ENCODE measurements around the gene HEMK1.

The HEMK1 gene

DNA sequence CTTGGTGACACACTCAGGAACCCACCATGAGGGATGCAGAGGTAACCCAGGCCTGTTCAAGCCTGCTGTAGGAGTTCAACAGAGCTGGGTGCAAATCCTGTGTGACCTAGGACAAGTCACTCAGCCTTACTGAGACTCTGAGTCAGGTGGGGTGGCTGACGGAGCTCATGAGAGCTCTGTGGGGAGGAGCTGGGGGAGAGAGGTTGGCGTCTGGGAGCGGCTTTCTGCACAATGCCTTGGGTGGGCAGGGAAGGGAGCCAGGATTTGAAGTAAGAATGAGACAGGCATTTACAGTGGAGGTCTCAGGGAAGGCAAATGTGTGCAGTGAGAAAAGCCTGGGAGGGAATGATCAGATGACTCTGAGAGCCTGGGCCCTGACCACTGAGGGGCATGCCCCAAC, 20.1 kb upstream of the HEMK1 start:
- DNase-seq: no peak

DNA sequence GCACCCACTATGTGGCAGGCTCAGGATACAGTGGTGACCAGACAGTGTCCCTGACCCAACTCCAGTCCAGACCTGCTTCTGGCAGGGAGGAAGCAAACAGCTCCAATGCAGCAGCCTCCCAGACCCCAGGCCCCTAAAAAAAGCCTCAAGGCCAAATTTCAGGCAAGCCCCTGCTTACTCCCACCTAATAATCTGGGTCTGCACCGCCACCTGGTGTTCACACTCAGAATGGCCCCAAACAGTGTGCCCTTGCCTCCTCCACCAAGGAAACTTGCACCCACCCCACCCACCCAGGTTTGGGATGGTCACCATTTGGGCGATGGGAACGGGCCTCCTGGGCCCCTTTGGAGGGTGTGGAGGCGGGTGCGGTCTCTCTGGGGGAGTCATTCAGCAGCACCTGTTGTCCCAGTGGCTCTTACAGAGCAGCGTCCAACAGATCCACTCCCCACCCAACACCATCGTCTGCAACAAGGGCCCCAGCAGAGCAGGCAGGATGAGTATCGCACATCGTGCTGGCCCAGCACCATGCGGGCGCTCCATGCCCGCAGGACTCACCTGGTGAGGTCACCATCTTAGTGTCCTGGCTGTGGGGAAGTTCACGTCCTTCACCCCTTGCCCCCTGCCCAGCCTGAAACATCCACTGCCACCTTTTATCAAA, 19.1 kb upstream of the HEMK1 start:
- DNase-seq: peak; percentile 69

DNA sequence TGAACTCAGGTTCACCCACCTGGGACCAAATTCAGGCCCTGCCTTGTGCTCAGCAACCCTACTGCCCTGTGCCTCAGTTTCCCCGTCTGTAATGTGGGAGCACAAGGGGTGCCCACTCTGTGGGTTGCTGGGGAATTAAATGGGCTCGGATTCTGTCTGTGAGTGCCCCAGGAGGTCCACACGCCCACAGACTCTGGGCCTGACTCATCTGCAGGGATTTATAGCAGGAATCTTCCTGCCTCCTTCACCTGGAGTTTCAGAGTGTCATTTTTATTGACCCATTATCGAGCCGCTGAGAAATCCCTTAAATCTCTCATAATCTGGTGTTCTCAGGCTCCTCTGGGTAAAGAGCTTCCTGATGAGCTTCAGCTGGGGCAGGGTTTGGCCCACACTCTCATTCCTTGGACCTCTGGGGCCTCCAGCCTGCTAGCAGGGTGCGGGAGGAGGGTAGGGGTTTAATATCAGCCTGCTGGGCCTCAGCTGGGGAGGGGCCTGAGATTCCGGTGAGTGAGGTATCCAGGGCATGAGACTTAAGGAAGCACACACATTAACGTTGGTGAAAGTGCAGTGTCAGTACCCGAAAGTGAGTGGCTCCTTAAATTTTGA, 18.2 kb upstream of the HEMK1 start:
- no peak for DNase-seq

DNA sequence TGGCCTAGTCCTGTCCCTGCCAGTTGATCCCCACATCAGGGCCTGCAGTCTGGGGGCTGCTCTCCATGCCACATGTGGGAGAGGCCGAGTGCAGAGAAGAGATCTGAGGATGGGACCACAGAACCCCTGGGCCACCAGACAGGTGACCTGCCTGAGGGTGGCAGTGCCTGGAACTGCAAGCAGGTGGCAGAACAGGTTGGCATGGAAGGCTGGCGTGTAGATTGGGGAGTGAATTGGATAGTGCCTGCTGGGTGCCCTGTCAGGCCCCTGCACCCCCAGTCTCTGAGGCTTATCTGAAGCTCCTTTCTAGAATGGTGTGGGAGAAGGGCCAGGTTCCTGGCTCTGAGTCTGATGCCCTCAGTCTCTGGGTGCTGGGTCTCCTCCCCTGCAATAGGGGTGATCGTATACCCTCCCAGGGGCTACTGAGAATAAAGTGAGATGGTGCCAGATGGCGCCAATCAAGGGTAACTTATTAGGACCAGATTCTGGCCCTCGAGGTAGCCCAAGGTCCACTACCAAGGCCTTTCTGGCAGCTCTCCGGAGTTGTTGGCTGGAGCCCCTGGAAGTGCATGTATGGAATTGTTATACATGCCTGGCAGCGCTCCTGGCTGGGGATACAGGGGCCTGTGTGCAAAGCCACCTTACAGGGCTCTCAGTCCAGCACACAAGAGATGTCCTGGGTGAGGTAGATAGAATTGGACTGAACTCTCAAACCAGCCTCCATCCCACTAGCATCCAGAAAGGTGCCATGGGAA, 17.5 kb upstream of the HEMK1 start:
- DNase-seq: no peak

DNA sequence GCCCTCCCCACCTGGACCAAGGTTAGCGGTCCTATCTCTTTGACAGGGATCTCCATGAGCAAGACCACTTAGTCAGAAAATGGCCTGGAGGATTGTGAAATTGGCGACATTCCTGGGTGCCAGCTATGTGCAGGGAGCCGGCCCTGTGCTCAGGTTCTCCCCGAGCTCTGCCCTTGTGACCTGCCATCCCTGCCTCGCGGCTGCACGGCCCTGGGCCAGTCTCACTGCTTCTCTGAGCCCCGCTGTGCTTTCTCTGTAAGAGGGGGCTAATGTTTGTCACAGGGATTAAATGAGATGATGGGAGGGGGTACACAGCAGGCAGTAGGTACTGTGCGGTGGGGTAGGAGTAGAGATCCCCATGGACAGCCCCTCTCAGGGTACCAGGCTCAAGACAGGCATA, 16.7 kb upstream of the HEMK1 start:
- no peak for DNase-seq

DNA sequence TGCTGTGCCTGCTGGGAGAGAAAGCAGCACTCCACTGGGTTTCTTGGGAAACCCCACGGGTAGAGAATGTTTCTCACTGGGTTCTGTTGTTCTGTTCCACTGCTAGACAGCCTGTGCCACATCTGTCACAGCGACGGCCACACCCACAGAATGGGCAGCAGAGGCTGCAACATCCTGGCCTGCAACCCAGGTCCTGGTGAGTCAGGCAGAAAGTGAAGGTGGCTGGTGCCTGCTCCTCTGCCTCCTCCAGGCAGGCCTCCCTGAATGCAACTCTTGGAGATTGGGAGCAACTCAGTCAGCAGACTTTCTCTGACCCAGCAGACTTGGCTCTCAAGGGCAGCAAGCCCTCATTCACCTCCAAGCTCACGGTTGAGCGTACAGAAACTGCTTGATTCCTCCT, 14.8 kb upstream of the HEMK1 start:
- DNase-seq: no peak

DNA sequence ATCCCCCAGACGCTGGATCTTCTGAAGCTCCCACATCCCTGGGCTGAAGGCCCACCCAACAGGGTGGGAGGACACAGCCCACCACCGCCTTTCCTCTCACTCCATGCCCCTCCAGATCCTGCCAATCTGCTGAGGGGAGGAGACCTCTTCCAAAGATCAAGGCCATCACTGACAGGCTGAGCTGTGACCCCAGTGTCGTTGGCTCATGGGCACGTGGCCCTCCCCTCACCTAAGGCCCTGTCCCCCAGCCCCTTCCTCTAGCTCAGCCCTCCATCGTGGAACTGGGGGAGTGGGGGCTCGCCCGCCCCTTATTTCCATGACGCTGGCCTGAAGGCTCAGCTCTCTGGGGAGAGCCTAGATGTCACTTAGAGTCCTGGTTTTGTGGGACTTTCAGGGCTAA, 12.2 kb upstream of the HEMK1 start:
- no peak for DNase-seq

DNA sequence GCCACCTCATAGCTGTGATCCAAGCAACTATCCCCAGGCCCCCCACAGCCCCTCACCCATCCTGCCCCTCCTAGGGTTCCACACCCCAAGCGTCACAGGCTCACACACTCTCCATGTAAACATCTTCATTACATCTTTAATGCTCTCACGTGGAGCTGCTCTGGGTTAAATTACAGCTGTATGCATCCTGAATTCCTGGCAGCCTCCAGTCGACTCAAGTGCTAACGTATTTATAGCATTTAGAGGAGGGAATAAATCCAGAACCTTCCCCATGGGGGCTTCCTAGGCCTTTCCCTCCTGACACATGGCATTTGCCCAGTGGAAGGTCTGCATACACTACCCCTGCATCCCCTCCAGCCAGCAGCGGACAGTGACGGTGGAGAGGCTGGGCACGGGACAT, 11.4 kb upstream of the HEMK1 start:
- no peak for DNase-seq

DNA sequence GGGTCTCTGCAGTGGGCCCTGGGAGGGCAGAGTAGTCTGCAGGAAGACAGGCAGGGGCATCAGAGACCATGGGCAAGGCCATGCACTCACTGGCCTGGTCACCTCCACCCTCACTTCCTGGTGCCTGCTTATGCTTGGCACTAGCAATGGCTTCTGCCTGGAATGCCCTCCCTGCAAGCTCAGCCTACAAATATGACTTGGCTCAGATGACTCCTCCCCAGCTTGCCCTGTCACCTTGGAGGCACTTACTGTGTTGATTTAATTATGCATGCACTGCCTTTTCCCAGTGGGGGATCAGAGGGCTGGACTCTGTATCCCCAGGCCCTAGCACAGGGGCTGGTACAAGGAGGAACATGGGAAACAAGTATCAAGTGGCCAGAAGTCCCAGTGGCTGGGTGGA, 9.6 kb upstream of the HEMK1 start:
- no peak for DNase-seq

DNA sequence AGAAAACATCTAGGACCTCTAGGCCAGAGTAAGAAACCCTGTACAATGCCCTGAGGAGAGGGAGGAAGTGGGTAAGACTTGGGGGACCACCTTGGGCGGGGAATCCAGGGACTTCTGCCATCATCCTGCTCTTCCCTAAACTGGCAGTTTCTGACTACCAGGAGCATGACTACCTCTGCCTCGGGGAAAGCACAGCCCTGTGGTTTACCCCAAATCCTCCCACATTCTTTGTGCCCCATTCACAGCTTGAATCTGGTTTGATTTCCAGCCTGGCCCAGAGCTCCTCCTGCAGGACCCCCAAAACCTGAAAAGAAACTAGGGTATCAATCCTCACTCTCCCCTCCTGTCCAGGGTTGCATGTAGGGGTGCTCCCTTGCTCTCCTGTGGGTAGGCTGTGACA, 6.5 kb upstream of the HEMK1 start:
- DNase-seq: no peak

DNA sequence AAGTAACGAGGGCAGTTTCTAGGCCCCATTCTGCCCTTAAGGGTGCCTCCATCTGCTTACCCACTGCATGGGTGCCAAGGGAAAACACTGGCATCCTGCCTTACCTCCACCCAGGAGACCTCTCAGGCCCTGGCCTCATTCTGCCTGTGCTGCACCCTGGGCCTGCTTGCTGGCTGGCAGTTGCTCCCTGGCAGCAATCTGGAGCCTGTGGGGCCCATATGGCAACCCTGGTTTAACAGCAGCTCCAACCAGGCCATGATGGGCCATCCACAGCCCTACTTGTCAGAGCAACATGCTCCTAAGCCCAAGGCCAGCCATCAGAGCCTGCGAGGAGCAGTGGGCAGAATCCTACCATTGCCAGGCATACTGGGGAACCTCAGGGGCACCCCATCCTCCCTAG, 5.5 kb upstream of the HEMK1 start:
- no peak for DNase-seq

DNA sequence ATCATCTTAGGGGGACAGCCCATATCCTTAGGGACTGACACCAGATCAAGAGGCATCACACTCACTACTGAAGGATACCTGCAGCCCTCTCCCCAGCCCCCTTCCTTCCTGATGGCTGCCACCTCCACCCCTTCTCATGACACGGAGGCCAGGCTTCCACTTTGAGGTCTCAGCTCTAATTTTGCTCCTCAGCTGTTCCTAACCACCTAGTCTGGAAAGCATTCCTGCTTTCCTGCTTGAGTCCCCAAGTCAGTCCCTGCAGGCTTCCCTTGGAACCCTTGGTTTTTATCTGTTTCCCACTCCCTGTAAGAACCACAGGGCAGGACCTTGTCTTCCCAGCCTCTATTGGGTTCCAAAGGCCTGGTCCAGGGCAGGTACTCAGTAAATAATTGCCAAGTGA, 5.0 kb upstream of the HEMK1 start:
- DNase-seq: no peak

DNA sequence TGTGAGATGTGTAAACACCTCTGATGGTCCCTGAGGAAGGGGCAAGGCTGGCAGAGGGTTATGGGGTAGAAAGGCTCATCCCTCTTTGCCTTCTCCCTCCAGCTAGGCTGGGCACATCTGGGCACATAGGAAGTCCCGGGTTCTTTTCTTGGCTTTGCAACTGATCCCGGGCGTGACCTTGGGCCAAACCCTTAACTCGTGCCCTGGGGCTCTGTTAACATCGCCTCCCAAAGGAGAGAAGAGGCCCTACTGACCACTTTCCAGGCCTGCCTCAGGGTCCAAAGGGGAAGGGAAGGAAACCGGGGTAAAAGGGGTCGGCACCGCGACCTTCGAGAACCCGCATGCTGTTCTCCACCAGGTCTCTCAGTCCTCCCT, 2.3 kb upstream of the HEMK1 start:
- DNase-seq: no peak

DNA sequence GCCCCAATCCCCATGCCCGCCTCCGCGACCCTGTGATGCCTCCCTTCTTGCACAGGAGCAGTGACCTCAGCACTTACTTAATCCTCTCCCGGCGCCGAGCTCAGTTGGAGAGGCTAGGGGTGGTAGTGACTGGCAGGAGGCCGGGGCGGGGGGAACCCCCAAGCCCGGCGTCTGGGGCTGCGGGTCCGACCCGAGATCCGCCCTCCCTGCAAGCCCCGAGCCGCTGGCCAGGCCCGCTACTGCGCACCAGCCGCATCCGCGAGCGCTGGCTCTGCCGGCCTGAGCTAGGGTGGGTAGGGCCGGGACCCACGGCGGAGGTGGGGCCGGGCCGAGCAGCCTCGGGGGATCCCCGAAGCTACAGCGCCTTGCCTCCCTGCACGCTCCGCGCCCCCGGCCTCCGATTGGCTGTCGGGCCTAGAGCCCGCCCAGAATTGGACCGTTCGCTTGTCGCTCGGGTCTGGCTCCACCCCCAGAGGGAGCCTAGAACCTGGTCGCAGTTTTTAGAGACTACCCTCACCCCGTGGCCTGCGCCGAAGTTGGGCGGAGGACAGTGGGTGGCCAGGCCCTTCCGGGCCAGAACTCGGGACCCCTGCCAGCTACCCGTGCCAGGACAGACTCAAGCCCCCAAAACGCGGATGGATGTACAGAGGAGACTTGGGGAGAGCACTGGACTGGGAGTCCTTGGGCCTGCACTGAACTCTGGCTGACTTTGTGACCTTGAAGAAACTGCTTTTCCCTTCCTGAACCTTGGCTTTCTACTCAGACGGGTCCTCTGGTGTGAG, 1.7 kb upstream of the HEMK1 start, which contains the start of gene C3orf18:
Gene C3orf18, minus strand, starts transcription at position 362 of the 782 bp plus-strand sequence. CDS start 2,048 bp downstream, outside the sequence.
- peak; percentile 97 for DNase-seq

DNA sequence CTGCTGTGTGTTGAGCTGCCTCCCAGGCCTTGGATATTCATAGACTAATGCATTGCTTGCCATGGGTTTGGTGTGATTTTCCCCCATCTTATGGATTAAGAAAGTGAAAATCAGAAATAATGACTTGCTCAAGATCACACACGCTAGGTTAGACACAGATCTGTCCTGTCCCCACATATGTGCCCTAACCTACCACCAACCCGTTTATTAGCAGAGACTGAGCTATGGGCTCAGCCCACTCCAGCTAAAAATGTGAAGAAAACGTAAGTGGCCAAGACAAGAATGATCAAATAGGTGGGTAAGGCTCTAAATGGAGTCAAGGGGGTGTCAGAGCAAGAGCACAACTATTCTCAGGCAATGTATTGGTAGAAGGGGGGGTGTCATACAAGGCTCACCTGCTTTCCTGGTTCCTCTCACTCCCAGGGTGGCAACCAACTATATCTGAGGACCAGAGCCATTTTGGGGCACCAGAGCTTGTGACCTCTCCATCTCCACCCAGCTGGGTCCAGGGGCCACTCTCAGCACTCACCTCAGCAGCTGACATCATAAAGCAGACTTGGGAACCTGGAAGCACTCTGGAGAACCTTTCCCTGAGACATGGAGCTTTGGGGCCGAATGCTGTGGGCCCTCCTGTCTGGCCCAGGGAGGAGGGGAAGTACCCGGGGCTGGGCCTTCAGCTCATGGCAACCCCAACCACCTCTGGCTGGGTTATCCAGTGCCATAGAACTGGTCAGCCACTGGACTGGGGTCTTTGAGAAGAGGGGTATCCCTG, 1.4 kb downstream of the HEMK1 start:
- DNase-seq: no peak

DNA sequence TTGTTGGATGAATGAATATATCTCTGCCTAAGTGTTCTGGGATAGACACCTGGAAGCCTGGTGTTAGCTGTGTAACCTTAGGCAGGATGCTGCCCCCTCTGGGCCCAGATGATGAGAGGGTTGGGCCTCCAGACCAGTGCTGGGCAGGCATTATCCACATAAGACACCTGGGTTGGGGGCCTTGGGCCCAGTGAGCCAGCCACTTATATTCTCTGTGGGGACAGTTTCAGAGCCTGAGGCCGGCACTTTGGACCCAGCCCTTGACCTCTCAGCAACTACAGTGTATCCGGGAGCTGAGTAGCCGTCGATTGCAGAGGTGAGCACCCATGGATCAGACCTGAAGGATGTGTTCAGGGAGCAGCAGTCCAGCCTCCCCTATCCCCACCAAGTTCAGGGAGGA, 2.2 kb downstream of the HEMK1 start:
- no peak for DNase-seq

DNA sequence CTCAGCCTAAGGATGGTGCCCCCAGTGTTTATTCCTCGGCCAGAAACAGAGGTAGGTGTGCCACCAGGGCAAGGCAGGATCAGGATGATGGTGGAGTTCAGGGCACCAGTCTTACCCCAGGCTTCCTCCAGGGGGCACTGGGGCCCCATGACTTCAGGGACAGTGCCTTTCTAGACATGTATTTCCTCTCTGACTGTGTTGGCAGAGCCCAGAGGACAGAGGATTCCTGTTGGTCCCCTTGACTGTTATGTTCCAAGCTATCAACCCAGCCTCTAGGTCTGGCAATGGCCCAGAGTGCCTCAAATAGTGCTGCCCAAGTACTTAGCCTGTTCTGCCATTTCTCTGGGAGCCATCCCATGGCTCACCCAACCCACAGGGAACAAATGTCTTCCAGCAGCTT, 2.8 kb downstream of the HEMK1 start:
- DNase-seq: peak; percentile 86

DNA sequence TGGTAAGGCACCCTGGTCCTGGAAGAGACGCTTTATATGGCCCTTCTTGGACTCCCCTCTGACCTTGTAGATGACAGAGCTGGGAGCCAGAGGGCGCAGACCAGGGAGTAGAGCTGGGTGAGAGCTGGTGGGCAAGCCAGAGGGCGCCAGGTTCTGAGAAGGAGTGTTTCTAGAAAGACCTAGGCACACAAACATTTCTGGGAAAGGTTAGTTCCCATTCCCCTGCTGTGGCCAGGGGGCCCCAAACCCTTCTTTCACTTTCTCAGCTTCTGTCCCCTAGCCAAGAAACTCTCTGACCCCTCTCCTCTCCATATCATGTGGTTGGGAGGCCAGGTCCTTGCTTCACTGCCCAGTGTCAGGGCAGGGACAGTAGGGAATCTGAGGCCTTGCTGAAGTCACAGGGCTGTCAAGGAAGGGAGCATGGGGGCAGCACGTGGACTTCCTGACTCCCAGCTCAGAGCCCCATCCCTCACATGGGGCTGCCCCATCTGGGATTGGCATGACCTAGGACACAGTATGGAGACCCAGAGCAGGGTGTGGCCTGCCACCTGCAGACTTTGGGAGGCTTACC, 3.6 kb downstream of the HEMK1 start:
- DNase-seq: peak; percentile 63

DNA sequence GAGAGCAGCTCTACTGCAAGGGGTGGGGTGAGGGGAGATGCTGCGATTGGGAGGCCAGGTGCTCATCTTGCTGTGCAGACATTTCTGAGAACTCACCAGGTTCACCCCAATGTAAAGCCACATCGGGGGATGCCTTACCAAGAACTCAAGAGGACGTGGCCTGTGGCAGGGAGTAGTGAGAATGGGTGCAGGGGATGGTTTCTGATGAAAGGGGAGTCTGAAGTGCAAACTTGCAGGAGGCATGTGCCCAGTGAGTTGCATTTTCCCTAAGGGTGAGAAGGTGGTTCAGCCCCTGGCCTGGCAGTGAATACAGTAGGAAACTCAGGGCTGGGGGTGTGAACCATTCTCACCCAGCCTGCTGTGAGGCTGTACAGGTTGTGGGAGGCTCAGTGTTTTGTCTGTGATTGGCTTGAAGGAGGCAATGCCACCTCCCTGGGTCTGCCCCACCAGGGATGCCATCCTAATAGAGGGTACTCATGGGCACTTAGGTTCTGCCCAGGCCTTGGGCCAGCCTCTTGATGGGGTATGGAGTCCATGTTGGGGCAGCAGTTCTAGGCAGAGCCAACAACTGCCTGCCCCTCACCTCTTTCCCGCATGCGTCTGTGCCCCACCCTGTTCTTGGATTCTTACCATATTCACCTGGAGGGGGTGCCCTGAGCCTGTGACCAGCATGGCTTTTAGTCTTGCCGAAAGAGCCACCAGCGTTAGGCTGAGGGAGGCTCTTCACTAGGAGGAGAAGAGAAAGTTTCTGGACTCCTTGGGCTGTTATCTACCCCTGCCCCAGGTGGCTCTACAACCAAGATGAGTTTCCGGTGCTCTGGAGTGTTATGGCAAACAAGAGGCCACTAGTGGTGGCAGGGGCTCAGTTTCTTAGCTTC, 4.5 kb downstream of the HEMK1 start:
- peak; percentile 80 for DNase-seq

DNA sequence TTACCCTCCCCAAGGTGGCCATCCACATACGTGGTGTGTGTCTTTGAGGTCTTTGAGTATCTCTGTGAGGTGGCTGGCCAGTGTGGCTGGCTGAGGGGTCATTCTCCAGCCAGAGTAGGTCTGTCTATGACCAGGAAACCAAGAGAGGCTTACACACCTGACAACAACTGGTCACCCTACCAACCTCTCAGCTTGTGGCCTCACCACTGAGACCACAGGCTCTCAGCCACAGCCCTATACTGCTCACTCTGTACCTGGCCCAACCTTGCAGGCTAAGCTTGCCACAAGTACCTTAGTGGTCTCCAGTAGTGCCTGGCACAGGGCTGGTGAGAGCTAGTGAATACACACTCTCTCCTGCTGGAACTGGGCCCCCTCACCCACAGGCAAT, 5.1 kb downstream of the HEMK1 start:
- DNase-seq: no peak

DNA sequence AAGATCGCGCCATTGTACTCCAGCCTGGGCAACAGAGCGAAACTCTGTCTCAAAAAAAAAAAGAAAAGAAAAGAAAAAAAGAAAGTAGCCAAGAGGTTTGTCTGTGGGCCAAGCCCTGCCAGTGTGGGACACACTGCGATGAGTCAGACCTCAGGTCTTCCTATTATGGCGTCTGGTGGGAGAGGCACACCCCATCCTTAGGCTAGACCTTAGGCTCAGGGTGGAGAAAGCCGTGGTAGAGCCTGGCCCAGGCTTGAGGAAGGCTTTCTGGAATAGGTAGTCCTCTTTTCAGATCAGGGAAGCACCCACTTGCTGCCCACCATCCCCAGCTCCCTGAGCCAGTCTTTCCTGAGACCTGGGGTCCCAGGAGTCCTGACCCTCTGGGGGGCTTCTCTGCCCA, 6.0 kb downstream of the HEMK1 start:
- DNase-seq: no peak

All from activated naive CD4-positive, alpha-beta T cell treated with Interleukin-2 at 50 U/mL for 16 hours (primary cell).